Colonic mucosa (tissue), 4 donors: Measurements from ENCODE around the gene GRM8. TPM values are rescaled to one million over a fixed set of nuclear protein-coding genes. Genes with fewer than 3 reads are reported as not detected.

Experiments
- DNase-seq: peaks from one replicate; pipeline ENCODE4 v3.0.0-alpha.2; 2020
- H3K27ac ChIP-seq: fragments of 200-600 bp; one replicate; pipeline ENCODE4 v1.8.0; 2021
- H3K27me3 ChIP-seq: fragments of 200-600 bp; one replicate; pipeline ENCODE4 v1.8.0; 2021
- H3K36me3 ChIP-seq: fragments of 200-600 bp; one replicate; pipeline ENCODE4 v1.8.0; 2021
- H3K4me1 ChIP-seq: fragments of 200-600 bp; one replicate; pipeline ENCODE4 v1.8.0; 2021; ENCODE audit warnings: mild to moderate bottlenecking
- H3K4me3 ChIP-seq: fragments of 200-600 bp; one replicate; pipeline ENCODE4 v1.8.0; 2021
- H3K9ac ChIP-seq, 2 donors: one replicate each; pipeline ENCODE4 v1.7.0; 2013; ENCODE audit warnings: control low read depth in 2 of 2, low read depth in 2 of 2, low read length in 2 of 2
- H3K9me3 ChIP-seq: fragments of 200-600 bp; one replicate; pipeline ENCODE4 v1.8.0; 2021
- CTCF ChIP-seq: fragments of 200-600 bp; IDR thresholded peaks from one replicate; pipeline ENCODE4 v1.8.0; 2022; ENCODE audit warnings: antibody characterized with exemption, mild to moderate bottlenecking
- intact Hi-C: fragments of 100-400 bp; cut with DNase I; formaldehyde crosslinking; loops from one replicate; pipeline ENCODE4 v1.14.1; 2022
- total RNA-seq, 2 donors: library from RNA; stranded (reverse); fragmentation: NEBNext Ultra II Directional in 1 of 2; extraction: Animal tissue kit (Norgen Biotek cat#: 25700) in 1 of 2; gene quantifications; one replicate each; pipeline ENCODE4 v1.2.1, GENCODE V29; 2021
- donor health status: healthy.
- donor health status: DM: no; HTN: no; CAD: no.
- donor health status: DM: no; HTN: no; CAD: no.

Gene GRM8
- total RNA-seq, 2 donors from 2014 or later = 2.2 to 2.5 TPM

GRCh38 chr7:126525906-126526305 is 726.8 kb downstream of the GRM8 start:
- intact Hi-C loops = no loop called here
- no peak for DNase-seq

GRCh38 chr7:126524967-126525366 is 727.8 kb downstream of the GRM8 start:
- Histone ChIP-seq H3K4me3 (no peak overlapping the region), H3K27me3 (no peaks in the 10 kb centered on the region), H3K4me1 (no peaks in the 10 kb centered on the region), H3K9ac (no peak overlapping the region), H3K36me3 (no peaks in the 10 kb centered on the region), H3K27ac (no peak overlapping the region), H3K9me3 (no peaks in the 10 kb centered on the region)
- intact Hi-C loops = no loop called here
- TF ChIP-seq CTCF = no peak
- DNase-seq = no peak

More at GRCh38 chr7:126525906-126526305, 726.8 kb downstream of the GRM8 start:
- Histone ChIP-seq H3K27me3 (no peaks in the 10 kb centered on the region), H3K9ac (no peak overlapping the region), H3K4me1 (no peaks in the 10 kb centered on the region), H3K9me3 (no peaks in the 10 kb centered on the region), H3K4me3 (no peak overlapping the region), H3K36me3 (no peaks in the 10 kb centered on the region), H3K27ac (no peak overlapping the region)
- TF ChIP-seq CTCF = no peak

GRCh38 chr7:126511046-126511445 is 741.7 kb downstream of the GRM8 start:
- no peaks in the 10 kb centered on the region for H3K36me3 ChIP-seq
- no peaks in the 10 kb centered on the region for H3K27me3 ChIP-seq
- intact Hi-C loops = no loop called here
- no peak overlapping the region for H3K27ac ChIP-seq
- no peak for DNase-seq
- no peak overlapping the region for H3K9ac ChIP-seq
- no peaks in the 10 kb centered on the region for H3K9me3 ChIP-seq
- H3K4me3 ChIP-seq = no peak overlapping the region
- TF ChIP-seq CTCF = no peak
- no peaks in the 10 kb centered on the region for H3K4me1 ChIP-seq

GRCh38 chr7:126501617-126502016 is 751.1 kb downstream of the GRM8 start:
- H3K4me1 ChIP-seq = no peaks in the 10 kb centered on the region
- H3K36me3 ChIP-seq = no peaks in the 10 kb centered on the region
- H3K27ac ChIP-seq = no peak overlapping the region
- DNase-seq = no peak
- H3K27me3 ChIP-seq = no peaks in the 10 kb centered on the region
- no peak overlapping the region for H3K4me3 ChIP-seq
- no peak overlapping the region for H3K9ac ChIP-seq
- intact Hi-C loops = no loop called here
- TF ChIP-seq CTCF = no peak
- H3K9me3 ChIP-seq = no peaks in the 10 kb centered on the region

GRCh38 chr7:126499481-126499880 is 753.3 kb downstream of the GRM8 start:
- Histone ChIP-seq H3K9me3 (no peaks in the 10 kb centered on the region), H3K4me3 (no peak overlapping the region), H3K36me3 (no peaks in the 10 kb centered on the region), H3K27me3 (no peaks in the 10 kb centered on the region), H3K4me1 (no peaks in the 10 kb centered on the region), H3K27ac (no peak overlapping the region), H3K9ac (no peak overlapping the region)
- intact Hi-C loops = no loop called here
- TF ChIP-seq CTCF = no peak
- no peak for DNase-seq

GRCh38 chr7:126495733-126496132 is 757.0 kb downstream of the GRM8 start:
- no peaks in the 10 kb centered on the region for H3K36me3 ChIP-seq
- H3K9ac ChIP-seq = no peak overlapping the region
- no peak overlapping the region for H3K4me3 ChIP-seq
- H3K9me3 ChIP-seq = no peaks in the 10 kb centered on the region
- no peaks in the 10 kb centered on the region for H3K4me1 ChIP-seq
- H3K27ac ChIP-seq = no peak overlapping the region
- no peaks in the 10 kb centered on the region for H3K27me3 ChIP-seq
- no peak for DNase-seq
- no peak for TF ChIP-seq CTCF
- intact Hi-C loops = no loop called here
